LNCaP clone FGC (cell line): Measurements from ENCODE around the gene USF2.
"Not testable (repeated sequence)": the region's sequence is repeated elsewhere in the genome, so short reads cannot be mapped to it uniquely, and the experiment has no call there.

Experiments
- DNase-seq: peaks from one replicate; pipeline ENCODE4 v3.0.0-alpha.2; 2011; ENCODE audit warnings: low read depth
- H3K4me3 ChIP-seq: 2 replicates; pipeline ENCODE4 v1.5.1; 2011; ENCODE audit warnings: mild to moderate bottlenecking, low read depth, low read length, control low read depth
- CTCF ChIP-seq: IDR thresholded peaks from 2 replicates; pipeline ENCODE4 v1.5.1; 2012; ENCODE audit warnings: mild to moderate bottlenecking; ENCODE audit not compliant: control insufficient read depth, insufficient read depth; ENCODE audit errors: extremely low read depth

The USF2 gene

DNA sequence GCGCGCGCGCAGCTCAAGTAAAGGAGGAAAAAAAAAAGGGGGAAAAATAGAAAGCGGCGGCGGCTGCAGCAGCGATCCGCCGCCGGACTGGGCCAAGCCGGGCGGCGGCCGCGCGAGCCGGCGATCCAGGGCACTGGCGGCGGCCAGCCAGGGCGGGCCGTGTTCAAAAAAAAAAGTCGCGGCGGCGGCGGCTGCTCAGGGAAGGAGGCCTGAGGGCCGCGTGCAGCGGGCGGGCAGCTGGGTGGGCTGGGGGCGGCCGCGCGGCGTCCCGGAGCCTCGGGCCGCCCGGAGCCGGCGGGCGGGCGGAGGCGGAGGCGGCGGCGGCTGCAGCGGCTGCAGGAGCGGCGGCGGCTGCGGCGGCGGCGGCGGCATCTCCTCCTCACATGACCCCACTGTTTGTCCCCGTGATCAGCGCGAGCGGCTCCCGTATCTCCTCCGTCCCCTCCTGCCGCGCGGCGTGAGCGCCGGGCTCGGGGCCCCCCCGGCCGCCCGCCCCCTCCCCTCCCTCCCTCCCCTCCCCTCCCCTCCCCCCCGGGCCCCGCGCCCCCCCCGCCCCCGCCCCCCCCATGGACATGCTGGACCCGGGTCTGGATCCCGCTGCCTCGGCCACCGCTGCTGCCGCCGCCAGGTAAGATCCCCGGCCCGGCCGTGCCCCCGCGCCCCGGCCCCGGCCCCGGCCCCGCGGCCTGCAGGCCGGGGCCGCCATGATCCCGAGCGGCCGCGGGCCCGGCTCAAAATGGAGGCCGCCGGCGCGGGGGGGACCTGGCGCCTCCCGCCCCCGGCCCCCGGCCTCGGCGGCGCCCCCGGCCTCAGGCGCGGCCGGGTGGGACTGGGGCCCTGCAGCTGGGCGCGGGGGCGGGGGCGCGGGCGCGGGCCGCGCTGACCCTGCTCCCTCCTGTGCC, at the start of gene USF2:
TSS of gene USF2 (plus strand) at position 427 of the 902 bp plus-strand sequence. CDS start at position 567, 140 bp downstream.
- no peak for TF ChIP-seq CTCF
- peak; percentile 37 for DNase-seq
- H3K4me3 ChIP-seq, result peak within 1 kb of the TSS; percentile 91

DNA sequence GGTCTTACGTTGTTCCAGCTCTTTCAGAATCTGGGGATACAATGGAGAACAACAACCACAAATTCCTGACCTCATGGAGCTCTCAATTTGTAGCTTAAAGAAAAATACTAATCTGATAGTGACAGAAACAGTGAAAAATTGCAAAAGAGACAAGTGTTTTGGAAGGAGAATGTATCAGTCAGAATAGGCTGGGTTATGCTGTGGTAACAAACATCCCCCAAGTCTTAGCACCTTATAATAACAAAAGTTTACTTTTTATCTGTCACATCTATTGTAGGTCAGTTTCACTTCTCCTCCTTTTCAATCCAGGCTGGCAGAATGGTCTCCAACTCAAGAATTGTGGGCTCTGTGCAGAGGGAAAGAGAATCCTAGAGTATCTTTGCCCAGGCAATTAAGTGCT, 49.8 kb upstream of the USF2 start:
- no peak overlapping the region for H3K4me3 ChIP-seq
- no peak for DNase-seq
- no peak for TF ChIP-seq CTCF

GRCh38 chr19:35220315-35220921, 48.3 kb upstream of the USF2 start:
- no peak overlapping the region for H3K4me3 ChIP-seq
- DNase-seq, result no peak
- no peak for TF ChIP-seq CTCF

- not testable (repeated sequence) for DNase-seq, H3K4me3 ChIP-seq
These were observed 47.7 kb upstream of the USF2 start for GRCh38 chr19:35220973-35221590.

- no peak for TF ChIP-seq CTCF
- no peak overlapping the region for H3K4me3 ChIP-seq
- no peak for DNase-seq
These were observed 46.3 kb upstream of the USF2 start for GRCh38 chr19:35222373-35223015.

- DNase-seq, result no peak
- no peak overlapping the region for H3K4me3 ChIP-seq
- TF ChIP-seq CTCF, result no peak
These were observed 45.5 kb upstream of the USF2 start for GRCh38 chr19:35223084-35223790.
